HEK293T (cell line): ENCODE data around the gene SEPTIN11.
"Not testable (repeated sequence)": the region's sequence is repeated elsewhere in the genome, so short reads cannot be mapped to it uniquely, and the experiment has no call there.

Experiments
- ARNT ChIP-seq: fragments of 450-650 bp; IDR thresholded peaks from 2 replicates; pipeline ENCODE4 v1.6.1; 2017; ENCODE audit warnings: mild to moderate bottlenecking
- BHLHE40 ChIP-seq: fragments of 450-650 bp; IDR thresholded peaks from 2 replicates; pipeline ENCODE4 v1.6.1; 2016; ENCODE audit warnings: mild to moderate bottlenecking, moderate library complexity, borderline replicate concordance
- ELF4 ChIP-seq: fragments of 450-650 bp; IDR thresholded peaks from 2 replicates; pipeline ENCODE4 v1.6.1; 2017; ENCODE audit warnings: antibody characterized with exemption
- FOXA1 ChIP-seq: fragments of 450-650 bp; IDR thresholded peaks from 2 replicates; pipeline ENCODE4 v1.6.1; 2016; ENCODE audit warnings: mild to moderate bottlenecking
- FOXM1 ChIP-seq: fragments of 450-650 bp; IDR thresholded peaks from 2 replicates; pipeline ENCODE4 v1.6.1; 2017; ENCODE audit warnings: mild to moderate bottlenecking, borderline replicate concordance
- HDGF ChIP-seq: fragments of 450-650 bp; IDR thresholded peaks from 2 replicates; pipeline ENCODE4 v1.6.1; 2017; ENCODE audit warnings: antibody characterized with exemption, borderline replicate concordance
- L3MBTL2 ChIP-seq: fragments of 450-650 bp; conservative IDR thresholded peaks from 2 replicates; pipeline ENCODE4 v1.6.1; 2016; ENCODE audit warnings: mild to moderate bottlenecking
- LEF1 ChIP-seq: fragments of 450-650 bp; IDR thresholded peaks from 2 replicates; pipeline ENCODE4 v1.6.1; 2017; ENCODE audit warnings: mild to moderate bottlenecking, borderline replicate concordance
- NFRKB ChIP-seq: fragments of 450-650 bp; IDR thresholded peaks from 2 replicates; pipeline ENCODE4 v1.6.1; 2016; ENCODE audit warnings: mild to moderate bottlenecking, moderate library complexity
- SP1 ChIP-seq: fragments of 450-650 bp; IDR thresholded peaks from 2 replicates; pipeline ENCODE4 v1.6.1; 2017
- SUZ12 ChIP-seq: fragments of 450-650 bp; IDR thresholded peaks from 2 replicates; pipeline ENCODE4 v1.6.1; 2016; ENCODE audit warnings: mild to moderate bottlenecking

DNA sequence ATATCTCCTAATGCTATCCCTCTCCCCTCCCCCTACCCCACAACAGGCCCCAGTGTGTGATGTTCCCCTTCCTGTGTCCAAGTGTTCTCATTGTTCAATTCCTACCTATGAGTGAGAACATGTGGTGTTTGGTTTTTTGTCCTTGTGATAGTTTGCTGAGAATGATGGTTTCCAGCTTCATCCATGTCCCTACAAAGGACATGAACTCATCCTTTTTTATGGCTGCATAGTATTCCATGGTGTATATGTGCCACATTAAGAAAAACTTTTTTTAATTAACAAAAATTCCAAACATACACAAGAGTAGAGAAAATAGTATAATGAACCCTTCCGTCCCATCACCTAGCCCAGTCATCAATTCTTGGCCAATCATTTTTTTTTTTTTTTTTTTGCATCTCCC is 14.4 kb downstream of the SEPTIN11 start:
- TF ChIP-seq NFRKB, FOXA1, FOXM1, SP1, BHLHE40, LEF1, ELF4, HDGF, L3MBTL2, ARNT, SUZ12: not testable (repeated sequence)
